ENCODE measurements around the gene ITSN1. TPM values are rescaled to one million over a fixed set of nuclear protein-coding genes. Genes with fewer than 3 reads are reported as not detected.
A peak's percentile ranks its signal among the peaks of the same experiment; 100 is the strongest.

Gene ITSN1
- total and polyA plus RNA-seq, 8 donors: 6.0 to 83.5 (median 25.4) TPM

DNA sequence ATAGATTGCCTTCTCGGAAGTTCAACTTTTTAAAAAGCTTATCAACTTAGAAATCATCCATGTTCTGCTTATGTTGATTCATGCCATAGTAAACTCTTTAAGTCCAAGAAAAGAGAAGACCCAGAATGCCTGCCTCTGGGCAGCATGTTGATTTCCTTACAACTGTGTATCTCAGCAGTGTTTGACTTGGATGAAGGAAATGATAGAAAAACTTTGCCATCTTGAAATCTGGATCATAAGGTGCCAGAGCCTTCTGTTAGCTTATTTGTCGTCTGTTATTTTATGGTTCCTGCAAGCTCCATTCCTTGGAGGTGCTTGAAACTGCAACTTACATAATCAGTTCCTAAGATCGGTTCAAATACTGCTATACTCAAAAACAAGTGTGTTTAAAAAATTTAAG is 148.8 kb downstream of the ITSN1 start:
- Histone ChIP-seq H3K4me1 (no peaks in the 10 kb centered on the region), H3K27ac (no peak overlapping the region), H3K4me3 (no peak overlapping the region), H3K36me3 (peaks cover 9 to 30% (median 25%) of the 10 kb centered on the region in 4 donors), H3K9me3 (no peaks in the 10 kb centered on the region), H3K27me3 (no peaks in the 10 kb centered on the region)
- DNase-seq: no peak
- WGBS, 5 donors: 87 to 93% (median 89%) methylated on average over 3 of the region's 3 CpGs
- intact Hi-C loops (cut with DNase I; ENCODE audit: low total_unique reads): no loop called here
- TF ChIP-seq, protein P1, sequence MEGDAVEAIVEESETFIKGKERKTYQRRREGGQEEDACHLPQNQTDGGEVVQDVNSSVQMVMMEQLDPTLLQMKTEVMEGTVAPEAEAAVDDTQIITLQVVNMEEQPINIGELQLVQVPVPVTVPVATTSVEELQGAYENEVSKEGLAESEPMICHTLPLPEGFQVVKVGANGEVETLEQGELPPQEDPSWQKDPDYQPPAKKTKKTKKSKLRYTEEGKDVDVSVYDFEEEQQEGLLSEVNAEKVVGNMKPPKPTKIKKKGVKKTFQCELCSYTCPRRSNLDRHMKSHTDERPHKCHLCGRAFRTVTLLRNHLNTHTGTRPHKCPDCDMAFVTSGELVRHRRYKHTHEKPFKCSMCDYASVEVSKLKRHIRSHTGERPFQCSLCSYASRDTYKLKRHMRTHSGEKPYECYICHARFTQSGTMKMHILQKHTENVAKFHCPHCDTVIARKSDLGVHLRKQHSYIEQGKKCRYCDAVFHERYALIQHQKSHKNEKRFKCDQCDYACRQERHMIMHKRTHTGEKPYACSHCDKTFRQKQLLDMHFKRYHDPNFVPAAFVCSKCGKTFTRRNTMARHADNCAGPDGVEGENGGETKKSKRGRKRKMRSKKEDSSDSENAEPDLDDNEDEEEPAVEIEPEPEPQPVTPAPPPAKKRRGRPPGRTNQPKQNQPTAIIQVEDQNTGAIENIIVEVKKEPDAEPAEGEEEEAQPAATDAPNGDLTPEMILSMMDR (IDR thresholded peaks at IDR 0.05): no peak
- no peak for TF ChIP-seq POLR2AphosphoS5 (IDR thresholded peaks at IDR 0.05)
- no peak for TF ChIP-seq POLR2A (IDR thresholded peaks at IDR 0.05)
- TF ChIP-seq EP300 (IDR thresholded peaks at IDR 0.05): no peak

DNA sequence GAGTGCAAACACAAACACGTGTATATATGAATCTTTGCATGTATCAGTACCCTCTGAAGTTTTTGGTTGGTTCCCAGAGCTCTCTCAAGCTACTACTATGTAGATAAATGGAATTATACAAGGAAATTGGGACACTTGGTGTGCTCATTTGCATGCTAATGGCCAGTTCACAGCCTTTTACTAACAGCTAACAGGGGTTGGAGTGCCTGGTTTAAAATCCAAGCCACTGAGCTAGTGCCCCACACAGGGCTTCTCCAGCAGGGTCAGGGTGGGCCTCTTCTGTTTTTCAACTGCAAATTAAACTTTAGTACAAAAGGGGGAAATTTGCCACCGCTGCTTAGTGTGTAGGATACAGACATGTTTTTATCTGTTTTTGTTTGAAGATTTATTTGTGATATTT is 152.3 kb downstream of the ITSN1 start:
- WGBS, 5 donors: 59 to 70% (median 66%) methylated on average over 2 of the region's 2 CpGs
- Histone ChIP-seq H3K36me3 (peaks cover 11 to 53% (median 49%) of the 10 kb centered on the region in 4 donors), H3K27ac (no peak overlapping the region), H3K4me3 (no peak overlapping the region), H3K27me3 (no peaks in the 10 kb centered on the region), H3K4me1 (no peaks in the 10 kb centered on the region), H3K9me3 (no peaks in the 10 kb centered on the region)
- DNase-seq: no peak
- intact Hi-C loops (cut with DNase I; ENCODE audit: low total_unique reads): no loop called here
- TF ChIP-seq POLR2A (IDR thresholded peaks at IDR 0.05): no peak
- TF ChIP-seq, protein P1 (IDR thresholded peaks at IDR 0.05): no peak
- TF ChIP-seq POLR2AphosphoS5 (IDR thresholded peaks at IDR 0.05): no peak
- TF ChIP-seq EP300 (IDR thresholded peaks at IDR 0.05): no peak

DNA sequence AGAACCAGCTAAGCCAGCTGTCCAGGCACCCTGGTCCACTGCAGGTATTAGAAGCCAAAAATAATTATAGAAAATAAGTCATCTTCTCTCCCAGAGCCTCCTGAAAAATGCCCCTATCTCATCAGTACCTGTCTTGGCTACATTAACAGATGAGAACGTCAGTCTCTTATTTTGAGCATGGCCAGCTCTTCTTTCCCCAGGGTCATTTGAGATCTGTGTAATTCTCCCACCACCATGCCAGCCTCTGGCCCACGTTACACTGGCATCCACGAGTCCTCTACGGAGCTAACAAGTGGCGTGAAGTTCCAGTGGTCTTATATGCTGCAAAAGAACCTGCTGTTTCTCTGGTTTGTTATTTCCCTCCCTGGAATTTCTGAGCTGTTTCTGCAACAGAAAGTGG is 155.3 kb downstream of the ITSN1 start:
- intact Hi-C loops (cut with DNase I; ENCODE audit: low total_unique reads): no loop called here

DNA sequence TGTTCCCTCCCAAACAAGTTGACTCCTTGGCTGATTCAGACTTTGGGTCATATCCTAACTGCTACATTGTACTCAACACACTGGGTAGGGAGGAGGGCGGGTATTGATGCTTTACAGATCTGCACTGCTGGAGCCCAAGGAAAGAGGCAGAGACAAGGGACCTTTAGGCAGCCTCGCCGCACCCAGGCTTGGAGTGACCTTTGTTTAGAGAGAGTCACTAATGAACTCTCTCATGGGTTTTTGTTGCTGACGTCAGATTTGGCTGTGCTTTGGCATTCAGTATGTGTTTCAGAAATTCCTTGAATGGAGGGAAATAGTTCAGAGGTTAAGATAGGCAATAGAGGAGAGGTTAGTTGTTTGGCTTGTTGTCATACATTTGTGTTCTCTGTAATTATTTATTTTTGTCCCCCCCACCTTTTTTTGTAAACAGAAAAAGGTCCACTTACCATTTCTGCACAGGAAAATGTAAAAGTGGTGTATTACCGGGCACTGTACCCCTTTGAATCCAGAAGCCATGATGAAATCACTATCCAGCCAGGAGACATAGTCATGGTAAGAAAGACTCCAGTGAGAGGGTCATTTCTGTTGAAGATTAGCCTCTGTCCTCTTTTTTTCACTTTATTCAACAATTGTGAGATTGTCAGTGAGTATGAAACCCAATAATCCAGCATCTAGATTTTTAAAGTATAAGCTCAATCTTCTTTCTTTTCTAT is 157.2 kb downstream of the ITSN1 start:
- no peaks in the 10 kb centered on the region for H3K9me3 ChIP-seq
- intact Hi-C loops (cut with DNase I; ENCODE audit: low total_unique reads): no loop called here
- H3K4me1 ChIP-seq: peaks cover 0 to 17% (median 8%) of the 10 kb centered on the region in 4 donors
- H3K27me3 ChIP-seq: no peaks in the 10 kb centered on the region
- TF ChIP-seq POLR2A (IDR thresholded peaks at IDR 0.05) (no peak), POLR2AphosphoS5 (IDR thresholded peaks at IDR 0.05) (no peak), EP300 (IDR thresholded peaks at IDR 0.05) (no peak)
- TF ChIP-seq, protein P1 (IDR thresholded peaks at IDR 0.05): no peak
- WGBS, 5 donors: 72 to 88% (median 82%) methylated on average over 5 of the region's 5 CpGs
- peak in 1 of 2 donors; percentile 20 for DNase-seq
- no peak overlapping the region for H3K27ac ChIP-seq
- H3K36me3 ChIP-seq: peaks cover 12 to 51% (median 45%) of the 10 kb centered on the region in 4 donors
- H3K4me3 ChIP-seq: no peak overlapping the region

More for the DNA sequence above, 155.3 kb downstream of the ITSN1 start:
- Histone ChIP-seq H3K27ac (no peak overlapping the region), H3K36me3 (peaks cover 14 to 59% (median 54%) of the 10 kb centered on the region in 4 donors), H3K9me3 (no peaks in the 10 kb centered on the region), H3K4me1 (peaks cover 0 to 17% (median 7%) of the 10 kb centered on the region in 4 donors), H3K4me3 (no peak overlapping the region), H3K27me3 (no peaks in the 10 kb centered on the region)
- WGBS, 5 donors: 87 to 97% (median 91%) methylated on average over 5 of the region's 5 CpGs
- DNase-seq: no peak
- no peak for TF ChIP-seq POLR2AphosphoS5 (IDR thresholded peaks at IDR 0.05)
- TF ChIP-seq, protein P1 (IDR thresholded peaks at IDR 0.05): no peak
- TF ChIP-seq EP300 (IDR thresholded peaks at IDR 0.05): no peak
- TF ChIP-seq POLR2A (IDR thresholded peaks at IDR 0.05): no peak
